HG02798 (cell line): ENCODE results near the gene DBF4.
"Not testable (repeated sequence)": the region's sequence is repeated elsewhere in the genome, so short reads cannot be mapped to it uniquely, and the experiment has no call there.

Experiments used
- ATAC-seq: cut with Tn5 transposase; IDR thresholded peaks from one replicate; pipeline ENCODE4 v1.9.1; 2021; ENCODE audit warnings: mild to moderate bottlenecking; ENCODE audit not compliant: unreplicated experiment, poor library complexity

The DBF4 gene, protein sequence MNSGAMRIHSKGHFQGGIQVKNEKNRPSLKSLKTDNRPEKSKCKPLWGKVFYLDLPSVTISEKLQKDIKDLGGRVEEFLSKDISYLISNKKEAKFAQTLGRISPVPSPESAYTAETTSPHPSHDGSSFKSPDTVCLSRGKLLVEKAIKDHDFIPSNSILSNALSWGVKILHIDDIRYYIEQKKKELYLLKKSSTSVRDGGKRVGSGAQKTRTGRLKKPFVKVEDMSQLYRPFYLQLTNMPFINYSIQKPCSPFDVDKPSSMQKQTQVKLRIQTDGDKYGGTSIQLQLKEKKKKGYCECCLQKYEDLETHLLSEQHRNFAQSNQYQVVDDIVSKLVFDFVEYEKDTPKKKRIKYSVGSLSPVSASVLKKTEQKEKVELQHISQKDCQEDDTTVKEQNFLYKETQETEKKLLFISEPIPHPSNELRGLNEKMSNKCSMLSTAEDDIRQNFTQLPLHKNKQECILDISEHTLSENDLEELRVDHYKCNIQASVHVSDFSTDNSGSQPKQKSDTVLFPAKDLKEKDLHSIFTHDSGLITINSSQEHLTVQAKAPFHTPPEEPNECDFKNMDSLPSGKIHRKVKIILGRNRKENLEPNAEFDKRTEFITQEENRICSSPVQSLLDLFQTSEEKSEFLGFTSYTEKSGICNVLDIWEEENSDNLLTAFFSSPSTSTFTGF

GRCh38 chr7:87876040-87876868 is at the start of gene DBF4, which contains the start of gene SLC25A40:
Gene DBF4 (plus strand): TSS chr7:87876493. CDS start chr7:87876733, 240 bp downstream.
Gene SLC25A40 (minus strand): TSS chr7:87876360. CDS start chr7:87858727, 17,633 bp downstream.
- peak; percentile 92 for ATAC-seq

- ATAC-seq, result not testable (repeated sequence)
These were observed 47.9 kb upstream of the DBF4 start for GRCh38 chr7:87828383-87828782.

- no peak for ATAC-seq
These were observed 45.2 kb upstream of the DBF4 start for GRCh38 chr7:87831097-87831496.

GRCh38 chr7:87833130-87833529 is 43.2 kb upstream of the DBF4 start:
- ATAC-seq, result no peak

DNA sequence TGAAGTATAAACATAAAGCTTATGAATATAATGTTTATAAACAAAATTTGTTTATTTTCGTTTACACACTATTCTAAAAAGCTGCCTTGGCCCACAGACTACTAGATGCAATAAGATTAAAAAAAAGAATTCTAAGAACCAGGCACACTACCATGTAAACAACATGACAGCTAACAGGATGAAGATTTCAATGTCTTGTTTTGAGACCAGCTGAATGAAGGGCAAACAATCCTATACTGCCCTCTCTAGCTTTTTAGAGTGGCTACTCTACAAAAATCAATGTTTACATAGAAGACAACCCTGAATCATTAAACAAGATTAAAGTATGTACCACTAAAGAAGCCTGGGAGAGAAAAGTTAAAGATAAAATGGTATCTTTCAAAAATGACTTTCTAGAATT is 38.7 kb upstream of the DBF4 start:
- ATAC-seq, result no peak

DNA sequence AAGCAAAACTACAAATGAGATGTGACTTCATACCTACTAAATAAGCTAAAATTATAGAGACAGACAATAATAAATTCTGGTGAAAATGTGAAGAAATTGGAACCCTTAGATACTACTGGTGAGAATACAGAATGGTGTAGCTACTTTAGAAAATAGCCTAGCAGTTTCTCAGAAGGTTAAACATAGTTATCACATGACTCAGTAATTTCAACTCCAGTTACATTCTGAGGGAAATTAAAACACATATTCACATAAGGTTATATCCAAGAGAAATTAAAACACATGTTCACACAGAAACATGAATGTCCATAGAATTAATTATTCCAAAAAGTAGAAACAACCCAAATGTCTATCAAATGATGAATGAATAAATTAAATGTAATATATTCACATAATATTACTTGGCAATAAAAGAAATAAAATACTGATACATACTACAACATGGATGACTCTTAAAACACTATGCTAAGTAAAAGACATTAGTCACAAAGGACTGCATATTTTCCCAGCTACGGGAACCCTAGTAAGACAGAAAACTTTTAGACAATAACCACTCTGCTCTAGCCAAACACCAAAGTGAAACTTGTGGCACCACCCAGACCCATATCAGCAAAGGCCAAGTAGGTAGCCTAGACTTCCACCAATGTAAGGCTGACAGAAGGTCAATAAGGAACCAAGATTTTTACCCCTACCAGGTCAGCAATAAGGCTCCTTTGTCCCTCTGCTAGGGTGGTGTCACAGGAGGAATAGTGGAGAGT is 25.3 kb upstream of the DBF4 start:
- ATAC-seq, result no peak

- no peak for ATAC-seq
These were observed 24.0 kb upstream of the DBF4 start for GRCh38 chr7:87852306-87852705.

- ATAC-seq, result no peak
These were observed 22.9 kb upstream of the DBF4 start for GRCh38 chr7:87853237-87853864.

- no peak for ATAC-seq
These were observed 17.7 kb upstream of the DBF4 start for GRCh38 chr7:87858417-87859100.

GRCh38 chr7:87866089-87866488 is 10.2 kb upstream of the DBF4 start:
- ATAC-seq, result no peak

DNA sequence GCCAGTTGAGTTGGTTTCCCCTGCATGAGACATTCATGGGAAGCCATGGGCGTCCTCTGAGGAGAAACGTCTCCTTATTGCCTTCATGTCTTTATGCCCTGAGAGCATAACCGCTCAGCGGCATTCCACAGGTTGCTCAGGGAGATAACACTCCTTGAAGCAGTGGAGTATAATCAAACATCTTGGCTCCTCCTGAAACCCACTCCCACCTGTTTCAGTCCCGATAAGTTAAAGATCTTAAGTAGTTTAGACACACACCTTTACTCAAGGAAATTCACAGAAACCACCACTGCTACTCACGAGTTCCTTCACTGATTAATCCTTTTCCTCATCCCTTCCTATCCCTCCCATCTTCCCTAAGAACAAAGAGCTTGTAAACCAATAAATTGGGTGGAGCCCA is 9.8 kb upstream of the DBF4 start:
- ATAC-seq, result not testable (repeated sequence)

DNA sequence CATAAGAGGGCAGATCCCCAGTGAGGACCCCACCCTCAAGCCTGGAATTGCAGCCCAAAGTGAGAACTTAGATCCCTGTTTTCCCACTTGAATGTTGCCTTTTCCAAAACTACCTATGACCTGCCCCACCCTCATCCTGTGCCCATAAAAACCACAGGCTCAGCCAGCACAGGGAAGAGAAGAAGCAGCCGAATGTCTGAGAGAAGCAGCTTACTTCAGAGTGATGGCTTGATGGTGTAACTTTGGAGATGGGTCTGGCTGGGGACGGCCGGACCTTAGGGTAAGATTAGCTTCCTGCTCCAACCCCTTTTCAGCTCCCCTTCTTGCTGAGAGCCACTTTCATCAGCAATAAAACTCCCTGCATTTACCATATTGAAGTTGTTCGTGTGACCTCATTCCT is 5.8 kb upstream of the DBF4 start:
- ATAC-seq, result no peak

- no peak for ATAC-seq
These were observed 3.9 kb upstream of the DBF4 start for GRCh38 chr7:87872346-87872745.

DNA sequence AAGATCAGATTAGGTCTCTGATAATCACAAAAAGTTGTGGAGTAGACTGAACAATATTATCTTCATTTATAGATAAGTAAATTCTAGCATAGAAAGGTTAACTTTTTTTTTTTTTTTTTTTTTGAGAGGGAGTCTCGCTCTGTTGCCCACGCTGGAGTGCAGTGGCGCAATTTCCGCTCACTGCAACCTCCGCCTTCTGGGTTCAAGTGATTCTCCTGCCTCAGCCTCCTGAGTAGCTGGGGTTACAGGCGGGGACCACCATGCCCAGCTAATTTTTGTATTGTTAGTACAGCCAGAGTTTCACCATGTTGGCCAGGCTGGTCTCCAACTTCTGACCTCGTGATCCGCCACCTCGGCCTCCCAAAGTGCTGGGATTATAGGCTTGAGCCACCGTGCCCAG is 3.0 kb upstream of the DBF4 start:
- not testable (repeated sequence) for ATAC-seq

- ATAC-seq, result no peak
These were observed 2.2 kb upstream of the DBF4 start for GRCh38 chr7:87874066-87874465.

DNA sequence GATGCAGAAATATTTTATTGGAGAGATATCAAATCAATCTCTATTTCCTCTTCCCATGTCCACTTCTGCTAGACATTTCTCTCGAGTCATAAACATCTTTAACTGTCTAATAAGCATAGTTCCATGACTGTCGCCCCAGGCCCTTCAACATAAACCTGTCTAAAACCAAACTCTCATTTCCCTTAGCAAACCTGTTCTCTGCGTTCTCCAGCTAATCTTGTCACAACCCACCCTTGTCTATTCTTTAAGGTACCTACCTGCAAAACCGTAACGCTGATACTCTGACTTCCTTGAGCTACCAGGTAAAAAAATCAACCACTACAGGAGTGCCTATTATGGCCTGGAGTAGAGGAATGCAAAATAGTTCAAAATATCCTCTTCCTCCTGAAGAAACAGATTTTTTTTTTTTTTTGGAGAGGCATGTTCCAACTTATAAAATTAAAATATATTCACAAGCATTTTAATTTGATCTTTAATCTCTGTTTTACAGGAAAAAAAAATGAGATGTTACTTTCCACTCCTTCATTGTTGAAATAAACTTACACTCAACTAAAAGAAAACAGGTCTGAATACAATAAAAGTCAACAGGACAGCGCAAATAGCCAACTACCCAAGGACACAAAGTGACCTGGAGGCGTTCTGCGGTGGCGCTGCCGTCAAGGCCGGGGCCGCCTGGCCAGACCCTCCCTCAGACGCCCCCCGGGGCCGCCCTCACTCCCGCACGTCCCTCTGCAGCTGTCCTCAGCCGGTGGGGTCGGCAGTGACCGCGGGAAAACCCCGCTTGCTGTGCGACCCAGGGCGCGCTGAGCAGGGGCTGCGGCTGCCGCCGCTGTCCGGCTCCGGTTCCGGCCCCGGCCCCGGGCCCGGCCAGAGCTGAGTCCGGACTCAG is 898 bp upstream of the DBF4 start:
- peak; percentile 22 for ATAC-seq

- no peak for ATAC-seq
These were observed 559 bp downstream of the DBF4 start for GRCh38 chr7:87876869-87877234.

DNA sequence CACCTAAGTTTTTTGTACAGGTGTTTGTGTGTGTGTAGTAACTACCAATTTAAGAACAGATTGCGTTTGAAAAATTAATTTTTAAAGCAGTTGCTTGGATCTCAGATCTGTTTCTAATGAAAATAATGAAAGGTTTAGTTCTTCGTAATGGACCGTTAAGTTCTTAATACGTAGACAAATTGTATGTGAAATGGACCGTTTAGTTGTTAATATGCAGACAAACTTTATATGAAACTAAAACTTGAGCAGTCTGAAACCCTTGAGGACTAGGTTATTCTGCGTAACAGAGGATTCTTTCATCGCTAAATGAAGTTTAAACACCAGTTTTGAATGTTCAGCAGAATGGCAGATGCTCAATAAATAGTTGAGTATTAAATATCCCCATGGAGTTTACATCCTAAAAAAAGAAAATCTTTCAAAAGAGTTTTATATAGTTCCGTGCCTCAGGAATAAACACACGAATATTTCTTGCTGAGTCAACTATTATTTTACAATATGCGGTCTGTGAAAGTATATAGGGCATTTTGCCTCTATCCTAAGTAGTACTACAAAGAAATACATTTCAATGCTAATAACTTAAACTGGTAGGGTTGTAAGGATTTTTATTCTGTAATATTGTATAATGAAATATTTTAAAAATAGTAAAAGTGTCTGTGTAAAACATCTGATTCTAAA is 1.2 kb downstream of the DBF4 start:
- no peak for ATAC-seq
